Activated T-cell treated with anti-CD3 and anti-CD28 coated beads, Interleukin-2, amount 50 U/mL, for 4 hours (primary cell): ENCODE results near the gene USP40. TPM values are rescaled to one million over a fixed set of nuclear protein-coding genes. Genes with fewer than 3 reads are reported as not detected.

Source experiments
- ATAC-seq, 2 donors: fragments of 200-7000 bp; cut with Tn5 transposase; one replicate each; pipeline ENCODE4 v1.10.0; 2021
- DNase-seq: peaks from one replicate; pipeline ENCODE4 v3.0.0-alpha.2; 2020
- H3K27me3 Mint-ChIP-seq: one replicate; pipeline ENCODE4 v1.8.0; 2021; ENCODE audit warnings: low read depth, mixed read lengths
- H3K36me3 Mint-ChIP-seq: one replicate; pipeline ENCODE4 v1.8.0; 2022; ENCODE audit warnings: mixed read lengths; ENCODE audit not compliant: insufficient read depth
- H3K4me1 Mint-ChIP-seq: one replicate; pipeline ENCODE4 v1.8.0; 2021; ENCODE audit warnings: low read depth, mixed read lengths
- H3K4me3 Mint-ChIP-seq: one replicate; pipeline ENCODE4 v1.8.0; 2021; ENCODE audit warnings: mild to moderate bottlenecking, moderate library complexity, mixed read lengths
- H3K9me3 Mint-ChIP-seq: one replicate; pipeline ENCODE4 v1.8.0; 2021; ENCODE audit warnings: mixed read lengths
- total RNA-seq, 3 donors: library from RNA; stranded (reverse); gene quantifications; one replicate each; pipeline ENCODE4 v1.2.1, GENCODE V29; 2021

The USP40 gene
- total RNA-seq, 3 donors from 2014 or later, result 10.8 to 12.5 (median 11.5) TPM

GRCh38 chr2:233531955-233532354 lies 34.6 kb downstream of the USP40 start:
- DNase-seq (no peak), ATAC-seq (no peak)
- Mint-ChIP-seq H3K27me3 (no peaks in the 10 kb centered on the region), H3K9me3 (no peaks in the 10 kb centered on the region), H3K4me1 (no peaks in the 10 kb centered on the region), H3K4me3 (no peak overlapping the region), H3K36me3 (peaks cover 29% of the 10 kb centered on the region)

GRCh38 chr2:233530381-233530780 lies 36.2 kb downstream of the USP40 start:
- no peaks in the 10 kb centered on the region for H3K9me3 Mint-ChIP-seq
- no peak for DNase-seq
- no peak overlapping the region for H3K4me3 Mint-ChIP-seq
- no peak for ATAC-seq
- H3K4me1 Mint-ChIP-seq, result no peaks in the 10 kb centered on the region
- peaks cover 29% of the 10 kb centered on the region for H3K36me3 Mint-ChIP-seq
- no peaks in the 10 kb centered on the region for H3K27me3 Mint-ChIP-seq

DNA sequence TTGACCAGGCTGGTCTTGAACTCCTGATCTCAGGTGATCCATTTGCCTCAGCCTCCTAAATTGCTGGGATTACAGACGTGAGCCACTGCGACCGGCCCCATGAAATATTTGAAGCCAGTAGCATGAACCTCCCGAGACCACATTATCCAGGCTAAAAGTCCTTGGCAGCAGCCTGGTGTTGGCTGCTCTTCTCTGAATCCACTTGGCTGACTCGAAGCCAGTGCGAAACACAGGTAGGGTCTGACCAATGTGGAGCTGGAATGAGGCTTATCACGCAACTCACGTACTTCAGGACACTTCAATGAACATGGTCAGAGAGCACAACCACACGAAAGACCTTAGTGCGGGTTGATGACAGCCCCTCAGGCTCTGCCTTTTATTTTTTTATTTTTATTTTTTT lies 38.4 kb downstream of the USP40 start:
- DNase-seq, result no peak
- Mint-ChIP-seq H3K4me3 (no peak overlapping the region), H3K4me1 (no peaks in the 10 kb centered on the region), H3K9me3 (no peaks in the 10 kb centered on the region), H3K36me3 (peaks cover 37% of the 10 kb centered on the region), H3K27me3 (no peaks in the 10 kb centered on the region)
- no peak for ATAC-seq

- H3K4me1 Mint-ChIP-seq, result no peaks in the 10 kb centered on the region
- H3K9me3 Mint-ChIP-seq, result no peaks in the 10 kb centered on the region
- peaks cover 36% of the 10 kb centered on the region for H3K36me3 Mint-ChIP-seq
- no peak overlapping the region for H3K4me3 Mint-ChIP-seq
- ATAC-seq (no peak), DNase-seq (no peak)
- H3K27me3 Mint-ChIP-seq, result no peaks in the 10 kb centered on the region
Observed at GRCh38 chr2:233525791-233526190, 40.8 kb downstream of the USP40 start.

DNA sequence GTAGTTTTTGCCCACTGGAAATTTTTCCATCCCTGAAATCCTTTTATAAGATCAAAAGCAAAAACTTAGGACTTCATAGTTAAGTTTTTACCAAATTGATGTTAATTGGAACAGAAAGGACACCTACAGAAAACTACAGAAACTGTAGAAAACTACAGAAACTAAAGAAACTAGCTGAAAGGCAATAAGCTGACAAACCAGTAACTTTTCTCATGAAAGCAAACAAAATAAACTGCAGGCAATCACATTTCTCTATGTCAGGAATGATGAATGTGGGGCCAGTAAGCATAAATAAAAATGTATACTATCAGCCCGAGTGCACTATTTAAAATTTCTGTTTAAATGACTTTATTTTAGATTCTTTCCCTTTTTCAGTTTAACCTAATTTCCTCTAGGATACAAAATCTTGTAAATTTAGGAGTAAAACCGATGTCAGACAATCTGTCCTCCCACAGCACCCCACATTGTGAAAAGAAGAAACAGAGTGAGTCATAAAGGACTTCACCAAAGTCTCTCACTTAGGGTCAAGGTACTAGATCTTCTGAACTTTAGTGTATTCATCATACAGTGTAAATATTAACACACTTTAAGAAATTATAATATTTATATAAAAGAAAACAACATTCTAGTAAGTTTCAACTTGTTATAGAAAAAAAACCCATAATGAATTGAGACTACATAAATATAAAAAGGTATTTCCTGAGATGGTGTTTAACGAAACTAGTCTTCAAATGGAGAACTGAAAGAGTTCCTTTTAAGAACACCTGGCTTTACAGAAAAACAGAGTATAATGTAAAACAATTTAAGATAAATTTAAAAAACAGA lies 46.6 kb downstream of the USP40 start:
- H3K36me3 Mint-ChIP-seq, result peaks cover 32% of the 10 kb centered on the region
- H3K4me3 Mint-ChIP-seq, result no peak overlapping the region
- DNase-seq (no peak), ATAC-seq (no peak)
- no peaks in the 10 kb centered on the region for H3K9me3 Mint-ChIP-seq
- no peaks in the 10 kb centered on the region for H3K27me3 Mint-ChIP-seq
- H3K4me1 Mint-ChIP-seq, result no peaks in the 10 kb centered on the region

GRCh38 chr2:233513953-233514655 lies 52.5 kb downstream of the USP40 start:
- Mint-ChIP-seq H3K27me3 (no peaks in the 10 kb centered on the region), H3K4me3 (no peak overlapping the region), H3K36me3 (peaks cover 15% of the 10 kb centered on the region), H3K4me1 (peaks cover 8% of the 10 kb centered on the region), H3K9me3 (no peaks in the 10 kb centered on the region)
- DNase-seq (no peak), ATAC-seq (no peak)

- Mint-ChIP-seq H3K27me3 (no peaks in the 10 kb centered on the region), H3K4me1 (no peaks in the 10 kb centered on the region), H3K36me3 (peaks cover 64% of the 10 kb centered on the region), H3K4me3 (no peak overlapping the region), H3K9me3 (peaks cover 36% of the 10 kb centered on the region)
- DNase-seq (no peak), ATAC-seq (no peak)
Observed at GRCh38 chr2:233503947-233504637, 62.5 kb downstream of the USP40 start.

- Mint-ChIP-seq H3K27me3 (no peaks in the 10 kb centered on the region), H3K4me3 (no peak overlapping the region), H3K4me1 (no peaks in the 10 kb centered on the region), H3K36me3 (peaks cover 64% of the 10 kb centered on the region), H3K9me3 (peaks cover 36% of the 10 kb centered on the region)
- no peak for ATAC-seq
- DNase-seq, result no peak
Observed at GRCh38 chr2:233503481-233503880, 63.1 kb downstream of the USP40 start.

DNA sequence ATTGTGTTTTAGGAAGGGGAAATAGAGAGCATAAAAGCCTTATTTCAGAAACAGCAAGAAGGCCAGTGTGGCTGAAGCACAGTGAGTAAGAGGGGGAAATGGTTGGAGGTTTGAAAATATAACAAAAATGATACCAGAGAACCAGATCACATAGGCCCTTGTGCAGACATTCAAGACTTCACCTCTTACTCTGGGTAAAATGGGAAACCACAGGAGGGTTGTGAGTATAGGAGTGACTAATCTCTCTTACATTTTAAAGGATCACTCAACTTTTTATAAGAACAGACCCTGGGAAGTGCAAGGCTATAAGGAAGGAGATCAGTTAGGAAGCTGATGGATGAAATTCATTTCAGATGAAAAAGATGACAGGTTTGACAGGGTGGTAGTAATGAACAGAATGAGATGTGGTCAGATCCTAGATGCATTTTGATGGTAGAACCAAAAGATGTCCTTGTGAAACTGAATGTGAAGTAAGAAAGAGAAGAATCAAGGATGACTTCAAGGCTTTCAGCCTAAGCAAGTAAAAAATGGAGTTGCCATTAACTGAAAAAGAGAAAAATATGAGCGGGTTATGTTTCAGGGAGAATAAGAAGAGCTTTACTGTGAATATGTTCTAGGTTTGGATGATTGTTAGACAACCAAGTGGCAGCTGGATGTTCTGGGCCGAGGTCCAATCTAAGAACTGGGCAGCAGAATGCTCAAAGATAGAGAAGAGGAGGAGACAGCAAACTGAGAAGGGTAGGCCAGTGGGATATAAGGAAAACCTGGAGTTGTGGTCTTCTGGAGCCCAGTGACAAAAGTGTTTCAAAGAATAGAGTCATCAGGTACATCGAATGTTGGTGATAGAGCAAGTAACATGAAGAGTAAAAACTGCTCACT lies 65.1 kb downstream of the USP40 start:
- H3K9me3 Mint-ChIP-seq, result peaks cover 36% of the 10 kb centered on the region

GRCh38 chr2:233499928-233500327 lies 66.7 kb downstream of the USP40 start:
- no peak for ATAC-seq
- Mint-ChIP-seq H3K4me3 (no peak overlapping the region), H3K36me3 (peaks cover 58% of the 10 kb centered on the region), H3K27me3 (no peaks in the 10 kb centered on the region), H3K9me3 (peaks cover 30% of the 10 kb centered on the region), H3K4me1 (no peaks in the 10 kb centered on the region)
- DNase-seq, result no peak

More for the DNA sequence above, 65.1 kb downstream of the USP40 start:
- no peak overlapping the region for H3K4me3 Mint-ChIP-seq
- H3K36me3 Mint-ChIP-seq, result peaks cover 66% of the 10 kb centered on the region
- H3K4me1 Mint-ChIP-seq, result no peaks in the 10 kb centered on the region
- H3K27me3 Mint-ChIP-seq, result no peaks in the 10 kb centered on the region
- ATAC-seq (no peak), DNase-seq (no peak)

GRCh38 chr2:233498126-233498525 lies 68.5 kb downstream of the USP40 start:
- Mint-ChIP-seq H3K36me3 (peaks cover 45% of the 10 kb centered on the region), H3K27me3 (no peaks in the 10 kb centered on the region), H3K4me3 (no peak overlapping the region), H3K4me1 (no peaks in the 10 kb centered on the region), H3K9me3 (peaks cover 14% of the 10 kb centered on the region)
- DNase-seq (no peak), ATAC-seq (no peak)

- Mint-ChIP-seq H3K4me1 (no peaks in the 10 kb centered on the region), H3K4me3 (no peak overlapping the region), H3K9me3 (peaks cover 10% of the 10 kb centered on the region), H3K36me3 (peaks cover 43% of the 10 kb centered on the region), H3K27me3 (no peaks in the 10 kb centered on the region)
- ATAC-seq (no peak), DNase-seq (no peak)
Observed at GRCh38 chr2:233497692-233498091, 68.9 kb downstream of the USP40 start.

- Mint-ChIP-seq H3K9me3 (no peaks in the 10 kb centered on the region), H3K36me3 (peaks cover 33% of the 10 kb centered on the region), H3K4me3 (no peak overlapping the region), H3K27me3 (no peaks in the 10 kb centered on the region), H3K4me1 (no peaks in the 10 kb centered on the region)
- no peak for ATAC-seq
- DNase-seq, result no peak
Observed at GRCh38 chr2:233495503-233496496, 70.8 kb downstream of the USP40 start.
